Measurements from ENCODE around the gene WDFY2. TPM values are rescaled to one million over a fixed set of nuclear protein-coding genes. Genes with fewer than 3 reads are reported as not detected.

Gene WDFY2
- total RNA-seq, 5 donors from 2014 or later (not counting 1 experiment from before 2014, with no cell fraction given), result 18.2 to 28.3 (median 20.0) TPM

- no peak overlapping the region for H3K4me3 ChIP-seq (ENCODE audit: control insufficient read depth in 1 of 2, extremely low read depth in 1 of 2, low read length in 1 of 2)
- no peak for DNase-seq
- H3K36me3 ChIP-seq (ENCODE audit: control insufficient read depth in 2 of 2, extremely low read depth in 1 of 2, insufficient read depth in 1 of 2, low read length in 1 of 2), result no peaks in the 10 kb centered on the region
- no peak overlapping the region for H3K27ac ChIP-seq (ENCODE audit: low read length)
- ChIA-PET POLR2A (interaction anchor here in 1 of 2 donors (0.5 kb wide), 1 partner anchor 168 kb away, joined by 14 read pairs; no protein-coding TSS in a partner anchor), CTCF (no interaction called here)
- ATAC-seq (replicated peaks in 1 of 4), result no peak
- WGBS (ENCODE audit: insufficient coverage), result 88% methylated on average over 1 of the region's 6 CpGs
- Mint-ChIP-seq H3K27ac (no peak overlapping the region), H3K4me1 (peaks cover 32 to 44% (median 41%) of the 10 kb centered on the region in 3 donors), H3K27me3 (no peaks in the 10 kb centered on the region), H3K36me3 (peaks cover 14% of the 10 kb centered on the region), H3K4me3 (no peak overlapping the region), H3K9me3 (peaks cover 0 to 5% (median 0%) of the 10 kb centered on the region in 3 donors)
- H3K27me3 ChIP-seq (replicated peaks in 1 of 2; ENCODE audit: control insufficient read depth in 2 of 2, extremely low read depth in 1 of 2, insufficient read depth in 2 of 2, low read length in 1 of 2), result no peaks in the 10 kb centered on the region
- H3K9me3 ChIP-seq, result no peaks in the 10 kb centered on the region
- H3K4me1 ChIP-seq (ENCODE audit: control insufficient read depth in 1 of 2, extremely low read depth in 1 of 2, insufficient read depth in 2 of 2, low read length in 2 of 2), result peaks cover 2 to 3% of the 10 kb centered on the region in 2 experiments
Measured at GRCh38 chr13:51668580-51669195, 84.4 kb downstream of the WDFY2 start.

GRCh38 chr13:51673165-51673564 is 88.9 kb downstream of the WDFY2 start:
- H3K27ac ChIP-seq (ENCODE audit: low read length), result no peak overlapping the region
- WGBS (ENCODE audit: insufficient coverage), result no CpG with 5 or more reads among the region's 2 CpGs
- DNase-seq (no peak), ATAC-seq (replicated peaks in 1 of 4) (no peak)
- no peak overlapping the region for H3K4me3 ChIP-seq (ENCODE audit: control insufficient read depth in 1 of 2, extremely low read depth in 1 of 2, low read length in 1 of 2)
- Mint-ChIP-seq H3K9me3 (peaks cover 0 to 5% (median 0%) of the 10 kb centered on the region in 3 donors), H3K36me3 (peaks cover 37% of the 10 kb centered on the region), H3K4me1 (peaks cover 10 to 30% (median 13%) of the 10 kb centered on the region in 3 donors), H3K27me3 (no peaks in the 10 kb centered on the region), H3K4me3 (no peak overlapping the region), H3K27ac (no peak overlapping the region)
- no peaks in the 10 kb centered on the region for H3K4me1 ChIP-seq (ENCODE audit: control insufficient read depth in 1 of 2, extremely low read depth in 1 of 2, insufficient read depth in 2 of 2, low read length in 2 of 2)
- H3K9me3 ChIP-seq, result no peaks in the 10 kb centered on the region
- H3K36me3 ChIP-seq (ENCODE audit: control insufficient read depth in 2 of 2, extremely low read depth in 1 of 2, insufficient read depth in 1 of 2, low read length in 1 of 2), result no peaks in the 10 kb centered on the region
- ChIA-PET CTCF (no interaction called here), POLR2A (interaction anchor here in 1 of 2 donors (0.8 kb wide), 1 partner anchor 28 kb away, joined by 3 read pairs; no protein-coding TSS in a partner anchor)
- H3K27me3 ChIP-seq (replicated peaks in 1 of 2; ENCODE audit: control insufficient read depth in 2 of 2, extremely low read depth in 1 of 2, insufficient read depth in 2 of 2, low read length in 1 of 2), result no peaks in the 10 kb centered on the region

- no peaks in the 10 kb centered on the region for H3K36me3 ChIP-seq (ENCODE audit: control insufficient read depth in 2 of 2, extremely low read depth in 1 of 2, insufficient read depth in 1 of 2, low read length in 1 of 2)
Measured at GRCh38 chr13:51674276-51674675, 90.0 kb downstream of the WDFY2 start.

GRCh38 chr13:51675385-51675784 is 91.1 kb downstream of the WDFY2 start:
- Histone ChIP-seq H3K36me3 (ENCODE audit: control insufficient read depth in 2 of 2, extremely low read depth in 1 of 2, insufficient read depth in 1 of 2, low read length in 1 of 2) (no peaks in the 10 kb centered on the region), H3K9me3 (no peaks in the 10 kb centered on the region), H3K4me1 (ENCODE audit: control insufficient read depth in 1 of 2, extremely low read depth in 1 of 2, insufficient read depth in 2 of 2, low read length in 2 of 2) (no peaks in the 10 kb centered on the region), H3K27me3 (replicated peaks in 1 of 2; ENCODE audit: control insufficient read depth in 2 of 2, extremely low read depth in 1 of 2, insufficient read depth in 2 of 2, low read length in 1 of 2) (no peaks in the 10 kb centered on the region), H3K4me3 (ENCODE audit: control insufficient read depth in 1 of 2, extremely low read depth in 1 of 2, low read length in 1 of 2) (no peak overlapping the region), H3K27ac (ENCODE audit: low read length) (no peak overlapping the region)
- Mint-ChIP-seq H3K9me3 (peaks cover 0 to 5% (median 0%) of the 10 kb centered on the region in 3 donors), H3K27me3 (no peaks in the 10 kb centered on the region), H3K36me3 (peaks cover 51% of the 10 kb centered on the region), H3K4me3 (no peak overlapping the region), H3K4me1 (peaks cover 5 to 21% (median 10%) of the 10 kb centered on the region in 3 donors), H3K27ac (no peak overlapping the region)
- ChIA-PET POLR2A (no interaction called here), CTCF (interaction anchor here in 1 of 2 donors (0.6 kb wide), 1 partner anchor 40 kb away, joined by 3 read pairs; no protein-coding TSS in a partner anchor)
- DNase-seq, result no peak
- no peak for ATAC-seq (replicated peaks in 1 of 4)
- no CpG with 5 or more reads among the region's 1 CpG for WGBS (ENCODE audit: insufficient coverage)

More at GRCh38 chr13:51674276-51674675, 90.0 kb downstream of the WDFY2 start:
- no peak for ATAC-seq (replicated peaks in 1 of 4)
- DNase-seq, result no peak
- Histone ChIP-seq H3K4me1 (ENCODE audit: control insufficient read depth in 1 of 2, extremely low read depth in 1 of 2, insufficient read depth in 2 of 2, low read length in 2 of 2) (no peaks in the 10 kb centered on the region), H3K27me3 (replicated peaks in 1 of 2; ENCODE audit: control insufficient read depth in 2 of 2, extremely low read depth in 1 of 2, insufficient read depth in 2 of 2, low read length in 1 of 2) (no peaks in the 10 kb centered on the region), H3K27ac (ENCODE audit: low read length) (no peak overlapping the region), H3K9me3 (no peaks in the 10 kb centered on the region), H3K4me3 (ENCODE audit: control insufficient read depth in 1 of 2, extremely low read depth in 1 of 2, low read length in 1 of 2) (no peak overlapping the region)
- CTCF ChIA-PET, result no interaction called here
- H3K9me3 Mint-ChIP-seq, result peaks cover 0 to 5% (median 0%) of the 10 kb centered on the region in 3 donors
- POLR2A ChIA-PET, result interaction anchor here in 1 of 2 donors (0.8 kb wide), 1 partner anchor 30 kb away, joined by 3 read pairs; no protein-coding TSS in a partner anchor
- no peak overlapping the region for H3K27ac Mint-ChIP-seq
- peaks cover 10 to 28% (median 11%) of the 10 kb centered on the region in 3 donors for H3K4me1 Mint-ChIP-seq
- H3K27me3 Mint-ChIP-seq, result no peaks in the 10 kb centered on the region
- 100% methylated on average over 1 of the region's 5 CpGs for WGBS (ENCODE audit: insufficient coverage)
- no peak overlapping the region for H3K4me3 Mint-ChIP-seq
- H3K36me3 Mint-ChIP-seq, result peaks cover 43% of the 10 kb centered on the region

GRCh38 chr13:51675877-51676276 is 91.6 kb downstream of the WDFY2 start:
- no peak for ATAC-seq (replicated peaks in 1 of 4)
- no peak overlapping the region for H3K27ac Mint-ChIP-seq
- H3K4me3 ChIP-seq (ENCODE audit: control insufficient read depth in 1 of 2, extremely low read depth in 1 of 2, low read length in 1 of 2), result no peak overlapping the region
- peaks cover 0 to 5% (median 0%) of the 10 kb centered on the region in 3 donors for H3K9me3 Mint-ChIP-seq
- peaks cover 5 to 19% (median 10%) of the 10 kb centered on the region in 3 donors for H3K4me1 Mint-ChIP-seq
- 100% methylated on average over 1 of the region's 3 CpGs for WGBS (ENCODE audit: insufficient coverage)
- CTCF ChIA-PET, result no interaction called here
- no peaks in the 10 kb centered on the region for H3K27me3 ChIP-seq (replicated peaks in 1 of 2; ENCODE audit: control insufficient read depth in 2 of 2, extremely low read depth in 1 of 2, insufficient read depth in 2 of 2, low read length in 1 of 2)
- H3K27me3 Mint-ChIP-seq, result no peaks in the 10 kb centered on the region
- H3K4me3 Mint-ChIP-seq, result no peak overlapping the region
- no peaks in the 10 kb centered on the region for H3K9me3 ChIP-seq
- DNase-seq, result no peak
- POLR2A ChIA-PET, result no interaction called here
- H3K27ac ChIP-seq (ENCODE audit: low read length), result no peak overlapping the region
- H3K36me3 ChIP-seq (ENCODE audit: control insufficient read depth in 2 of 2, extremely low read depth in 1 of 2, insufficient read depth in 1 of 2, low read length in 1 of 2), result no peaks in the 10 kb centered on the region
- no peaks in the 10 kb centered on the region for H3K4me1 ChIP-seq (ENCODE audit: control insufficient read depth in 1 of 2, extremely low read depth in 1 of 2, insufficient read depth in 2 of 2, low read length in 2 of 2)
- peaks cover 53% of the 10 kb centered on the region for H3K36me3 Mint-ChIP-seq

- Histone ChIP-seq H3K9me3 (no peaks in the 10 kb centered on the region), H3K4me1 (ENCODE audit: control insufficient read depth in 1 of 2, extremely low read depth in 1 of 2, insufficient read depth in 2 of 2, low read length in 2 of 2) (no peaks in the 10 kb centered on the region), H3K27ac (ENCODE audit: low read length) (no peak overlapping the region), H3K27me3 (replicated peaks in 1 of 2; ENCODE audit: control insufficient read depth in 2 of 2, extremely low read depth in 1 of 2, insufficient read depth in 2 of 2, low read length in 1 of 2) (no peaks in the 10 kb centered on the region), H3K4me3 (ENCODE audit: control insufficient read depth in 1 of 2, extremely low read depth in 1 of 2, low read length in 1 of 2) (no peak overlapping the region), H3K36me3 (ENCODE audit: control insufficient read depth in 2 of 2, extremely low read depth in 1 of 2, insufficient read depth in 1 of 2, low read length in 1 of 2) (no peaks in the 10 kb centered on the region)
- ATAC-seq (replicated peaks in 1 of 4) (no peak), DNase-seq (no peak)
- no peak overlapping the region for H3K27ac Mint-ChIP-seq
- peaks cover 56% of the 10 kb centered on the region for H3K36me3 Mint-ChIP-seq
- H3K9me3 Mint-ChIP-seq, result peaks cover 0 to 5% (median 0%) of the 10 kb centered on the region in 3 donors
- ChIA-PET POLR2A (no interaction called here), CTCF (no interaction called here)
- peaks cover 5 to 15% (median 10%) of the 10 kb centered on the region in 3 donors for H3K4me1 Mint-ChIP-seq
- H3K27me3 Mint-ChIP-seq, result no peaks in the 10 kb centered on the region
- no peak overlapping the region for H3K4me3 Mint-ChIP-seq
- no CpG with 5 or more reads among the region's 3 CpGs for WGBS (ENCODE audit: insufficient coverage)
Measured at GRCh38 chr13:51676739-51677138, 92.5 kb downstream of the WDFY2 start.

Measured in T-cell (primary cell).